Activated CD4-positive, alpha-beta T cell treated with anti-CD3 and anti-CD28 coated beads for 36 hours (primary cell): ENCODE results near the gene RSRP1. TPM values are rescaled to one million over a fixed set of nuclear protein-coding genes. Genes with fewer than 3 reads are reported as not detected.

ENCODE experiments used
- ATAC-seq: fragments of 200-7000 bp; cut with Tn5 transposase; one replicate; pipeline ENCODE4 v1.10.0; 2021; ENCODE audit warnings: mild to moderate bottlenecking, moderate library complexity
- CTCF ChIA-PET: fragments of 350-600 bp; sonication (Branson Sonifier 250); formaldehyde crosslinking; loops from one replicate; lab custom pipeline; 2021; ENCODE audit warnings: antibody characterized with exemption; lab: Charles Lee
- POLR2A ChIA-PET: fragments of 350-600 bp; sonication (Branson Sonifier 250); formaldehyde crosslinking; loops from one replicate; lab custom pipeline; 2021; ENCODE audit warnings: antibody characterized with exemption, inconsistent platforms; lab: Charles Lee
- DNase-seq: peaks from one replicate; pipeline ENCODE4 v3.0.0-alpha.2; 2020
- H3K27ac Mint-ChIP-seq: one replicate; pipeline ENCODE4 v1.8.0; 2021; ENCODE audit warnings: mixed read lengths
- H3K27me3 Mint-ChIP-seq: one replicate; pipeline ENCODE4 v1.8.0; 2021; ENCODE audit warnings: mixed read lengths
- H3K36me3 Mint-ChIP-seq: one replicate; pipeline ENCODE4 v1.8.0; 2021; ENCODE audit warnings: low read depth, mixed read lengths
- H3K4me1 Mint-ChIP-seq: one replicate; pipeline ENCODE4 v1.8.0; 2021; ENCODE audit warnings: mixed read lengths
- H3K4me3 Mint-ChIP-seq: one replicate; pipeline ENCODE4 v1.8.0; 2021; ENCODE audit warnings: mild to moderate bottlenecking, moderate library complexity, mixed read lengths
- H3K9me3 Mint-ChIP-seq: one replicate; pipeline ENCODE4 v1.8.0; 2021; ENCODE audit warnings: low read depth, mixed read lengths
- intact Hi-C, 2 experiments: fragments of 100-400 bp; cut with DNase I in 1 of 2; cut with micrococcal nuclease in 1 of 2; formaldehyde crosslinking; loops; one replicate each; pipeline versions ENCODE4 v1.14.2 to v1.15.1; 2022 to 2024; cut with DNase I, micrococcal nuclease
- total RNA-seq, 2 experiments: library from RNA; stranded (reverse); gene quantifications; one replicate each; pipeline ENCODE4 v1.2.3, GENCODE V29; 2021

RSRP1 gene
- total RNA-seq, 2 experiments from 2014 or later = 86.8 to 120 TPM

GRCh38 chr1:25255706-25256577, 8.7 kb upstream of the RSRP1 start:
- intact Hi-C loops = no loop called here
- H3K36me3 Mint-ChIP-seq = no peaks in the 10 kb centered on the region
- no peak overlapping the region for H3K4me3 Mint-ChIP-seq
- no peaks in the 10 kb centered on the region for H3K27me3 Mint-ChIP-seq
- H3K4me1 Mint-ChIP-seq = peaks cover 12% of the 10 kb centered on the region
- no peak for DNase-seq
- no peak for ATAC-seq
- no peaks in the 10 kb centered on the region for H3K9me3 Mint-ChIP-seq
- H3K27ac Mint-ChIP-seq = no peak overlapping the region
- POLR2A ChIA-PET = interaction anchor here (0.6 to 1.4 kb wide), 4 partner anchors 8 to 77 kb away, joined by 3 to 6 read pairs (median 4); partner anchors contain the start of gene RSRP1
- CTCF ChIA-PET = interaction anchor here (1.2 kb wide), 1 partner anchor 9 kb away, joined by 3 read pairs; the partner anchor contains the start of gene RSRP1

GRCh38 chr1:25253911-25254310, 6.7 kb upstream of the RSRP1 start:
- ATAC-seq = no peak
- Mint-ChIP-seq H3K27ac (no peak overlapping the region), H3K27me3 (no peaks in the 10 kb centered on the region), H3K9me3 (no peaks in the 10 kb centered on the region), H3K36me3 (no peaks in the 10 kb centered on the region), H3K4me3 (no peak overlapping the region), H3K4me1 (no peaks in the 10 kb centered on the region)
- DNase-seq = no peak
- ChIA-PET POLR2A (no interaction called here), CTCF (interaction anchor here (0.6 to 1.5 kb wide), 4 partner anchors 14 to 413 kb away, joined by 3 to 4 read pairs (median 4); no protein-coding TSS in a partner anchor)
- intact Hi-C loops = no loop called here

- DNase-seq = no peak
- intact Hi-C loops = loop anchor here (1.0 to 10.0 kb wide), 13 partner anchors 16 to 1267 kb away; partner anchors contain the start of genes SYF2 (in 2 of the 2), CLIC4 (in 1 of the 2), MACO1 (in 1 of the 2) and MTFR1L (in 1 of the 2)
- CTCF ChIA-PET = interaction anchor here (1.0 kb wide), 1 partner anchor 8 kb away, joined by 3 read pairs; no protein-coding TSS in a partner anchor
- Mint-ChIP-seq H3K27ac (peak overlapping the region; percentile 77), H3K36me3 (peaks cover 37% of the 10 kb centered on the region), H3K27me3 (no peaks in the 10 kb centered on the region), H3K9me3 (no peaks in the 10 kb centered on the region), H3K4me1 (peaks cover 33% of the 10 kb centered on the region), H3K4me3 (peak overlapping the region; percentile 96)
- POLR2A ChIA-PET = interaction anchor here (0.6 to 1.3 kb wide), 15 partner anchors 8 to 1287 kb away, joined by 3 to 37 read pairs (median 3); partner anchors contain the start of genes CLIC4 and SYF2
- ATAC-seq = no peak
Measured at GRCh38 chr1:25247829-25248754, 838 bp upstream of the RSRP1 start.

- peak; percentile 62 for DNase-seq
- ChIA-PET CTCF (no interaction called here), POLR2A (interaction anchor here (1.3 kb wide), 1 partner anchor 14 kb away, joined by 37 read pairs; the partner anchor contains the start of gene SYF2)
- peak overlapping the region; percentile 99 for H3K27ac Mint-ChIP-seq
- H3K36me3 Mint-ChIP-seq = peaks cover 47% of the 10 kb centered on the region
- H3K9me3 Mint-ChIP-seq = no peaks in the 10 kb centered on the region
- H3K4me3 Mint-ChIP-seq = peak overlapping the region; percentile 96
- H3K4me1 Mint-ChIP-seq = peaks cover 43% of the 10 kb centered on the region
- no peak for ATAC-seq
- H3K27me3 Mint-ChIP-seq = no peaks in the 10 kb centered on the region
- intact Hi-C loops = loop anchor here (1.0 to 10.0 kb wide), 14 partner anchors 14 to 1266 kb away; partner anchors contain the start of genes SYF2 (in 2 of the 2), CLIC4 (in 1 of the 2), MACO1 (in 1 of the 2) and MTFR1L (in 1 of the 2)
Measured at GRCh38 chr1:25246600-25247023, 642 bp downstream of the RSRP1 start.

- POLR2A ChIA-PET = interaction anchor here (0.6 to 2.3 kb wide), 3 partner anchors 14 to 593 kb away, joined by 3 to 13 read pairs (median 3); partner anchors contain the start of gene SYF2
- Mint-ChIP-seq H3K27ac (peak overlapping the region; percentile 99), H3K36me3 (peaks cover 51% of the 10 kb centered on the region), H3K9me3 (no peaks in the 10 kb centered on the region), H3K27me3 (no peaks in the 10 kb centered on the region), H3K4me3 (peak overlapping the region; percentile 96), H3K4me1 (peaks cover 48% of the 10 kb centered on the region)
- ATAC-seq (no peak), DNase-seq (no peak)
- CTCF ChIA-PET = interaction anchor here (1.7 kb wide), 1 partner anchor 15 kb away, joined by 6 read pairs; no protein-coding TSS in a partner anchor
- intact Hi-C loops = loop anchor here (1.0 to 10.0 kb wide), 11 partner anchors 23 to 1265 kb away; partner anchors contain the start of genes CLIC4 (in 1 of the 2), MTFR1L (in 1 of the 2), NIPAL3 (in 1 of the 2) and PAFAH2 (in 1 of the 2)
Measured at GRCh38 chr1:25245809-25246599, 1.2 kb downstream of the RSRP1 start.

- ATAC-seq = no peak
- peaks cover 55% of the 10 kb centered on the region for H3K36me3 Mint-ChIP-seq
- CTCF ChIA-PET = interaction anchor here (1.7 kb wide), 1 partner anchor 14 kb away, joined by 6 read pairs; no protein-coding TSS in a partner anchor
- peak overlapping the region; percentile 96 for H3K4me3 Mint-ChIP-seq
- H3K9me3 Mint-ChIP-seq = no peaks in the 10 kb centered on the region
- POLR2A ChIA-PET = interaction anchor here (0.6 to 2.3 kb wide), 6 partner anchors 13 to 752 kb away, joined by 3 to 13 read pairs (median 4); partner anchors contain the start of gene SYF2
- H3K27me3 Mint-ChIP-seq = no peaks in the 10 kb centered on the region
- H3K27ac Mint-ChIP-seq = peak overlapping the region; percentile 99
- peaks cover 53% of the 10 kb centered on the region for H3K4me1 Mint-ChIP-seq
- intact Hi-C loops = loop anchor here (5.0 to 10.0 kb wide), 4 partner anchors 318 to 831 kb away; partner anchors contain the start of genes MTFR1L (in 1 of the 2), NIPAL3 (in 1 of the 2), PAFAH2 (in 1 of the 2) and STPG1 (in 1 of the 2)
- no peak for DNase-seq
Measured at GRCh38 chr1:25245393-25245792, 1.9 kb downstream of the RSRP1 start.

GRCh38 chr1:25243907-25244306, 3.3 kb downstream of the RSRP1 start:
- H3K27ac Mint-ChIP-seq = peak overlapping the region; percentile 74
- ChIA-PET POLR2A (interaction anchor here (2.3 kb wide), 1 partner anchor 12 kb away, joined by 13 read pairs; the partner anchor contains the start of gene SYF2), CTCF (interaction anchor here (0.7 kb wide), 1 partner anchor 522 kb away, joined by 4 read pairs; no protein-coding TSS in a partner anchor)
- H3K4me1 Mint-ChIP-seq = peaks cover 60% of the 10 kb centered on the region
- intact Hi-C loops = loop anchor here (5.0 to 10.0 kb wide), 4 partner anchors 93 to 829 kb away; partner anchors contain the start of genes MTFR1L (in 1 of the 2), NIPAL3 (in 1 of the 2), PAFAH2 (in 1 of the 2) and STPG1 (in 1 of the 2)
- H3K9me3 Mint-ChIP-seq = no peaks in the 10 kb centered on the region
- H3K4me3 Mint-ChIP-seq = no peak overlapping the region
- H3K27me3 Mint-ChIP-seq = no peaks in the 10 kb centered on the region
- DNase-seq (no peak), ATAC-seq (no peak)
- peaks cover 59% of the 10 kb centered on the region for H3K36me3 Mint-ChIP-seq

GRCh38 chr1:25239681-25240541, 7.3 kb downstream of the RSRP1 start:
- Mint-ChIP-seq H3K9me3 (no peaks in the 10 kb centered on the region), H3K4me1 (peaks cover 43% of the 10 kb centered on the region), H3K27ac (peak overlapping the region; percentile 89), H3K36me3 (peaks cover 40% of the 10 kb centered on the region), H3K27me3 (no peaks in the 10 kb centered on the region), H3K4me3 (peak overlapping the region; percentile 74)
- POLR2A ChIA-PET = interaction anchor here (0.6 to 1.3 kb wide), 3 partner anchors 11 to 33 kb away, joined by 3 to 7 read pairs (median 4); no protein-coding TSS in a partner anchor
- intact Hi-C loops = loop anchor here (1.0 to 10.0 kb wide), 6 partner anchors 8 to 825 kb away; partner anchors contain the start of genes MTFR1L (in 1 of the 2), NIPAL3 (in 1 of the 2), PAFAH2 (in 1 of the 2) and STPG1 (in 1 of the 2)
- DNase-seq = peak; percentile 96
- CTCF ChIA-PET = interaction anchor here (0.6 to 1.3 kb wide), 9 partner anchors 8 to 917 kb away, joined by 3 to 8 read pairs (median 4); partner anchors contain the start of genes PAFAH2 and TMEM50A
- peak; percentile 91 for ATAC-seq
